HCT116 (cell line): ENCODE measurements around the gene USP33. TPM values are rescaled to one million over a fixed set of nuclear protein-coding genes. Genes with fewer than 3 reads are reported as not detected.

Source experiments
- ATAC-seq: fragments of 200-7000 bp; cut with Tn5 transposase; 2 replicates; pipeline ENCODE4 v1.9.1; 2020; ENCODE audit warnings: mild to moderate bottlenecking, moderate library complexity
- BruUV-seq: library from RNA; stranded (reverse); fragments of 400-500 nt; replicated peaks from 2 replicates; lab custom pipeline; 2021; lab: Mats Ljungman, UMichigan
- CTCF ChIA-PET: fragments of 300-600 bp; sonication (Branson Sonifier 250); formaldehyde crosslinking; loops from one replicate; lab custom pipeline; 2021; ENCODE audit warnings: antibody characterized with exemption; lab: Charles Lee
- POLR2A ChIA-PET: fragments of 300-600, 350-600 bp; sonication (Branson Sonifier 250); formaldehyde crosslinking; loops from one replicate; lab custom pipeline; 2021; ENCODE audit warnings: antibody characterized with exemption; lab: Charles Lee
- RAD21 ChIA-PET, 2 experiments: fragments of 300-600 bp; sonication (Branson Sonifier 250); formaldehyde crosslinking; loops; one replicate each; lab custom pipeline; 2023; ENCODE audit warnings: low total read pairs in 2 of 2; ENCODE audit not compliant: uncharacterized antibody in 2 of 2, unreplicated experiment in 2 of 2, low non-redundant PET in 1 of 2; lab: Charles Lee
- DNase-seq: peaks from one replicate; pipeline ENCODE4 v3.0.0-alpha.2; 2010; ENCODE audit warnings: low read depth, low spot score
- H2AFZ ChIP-seq: fragments of 200-600 bp; shearing (Covaris generic), sonication (generic); 2 replicates; pipeline ENCODE4 v1.6.1; 2017; ENCODE audit warnings: low read depth, mixed run types, mixed read lengths, antibody characterized with exemption, low read length; ENCODE audit not compliant: poor library complexity, severe bottlenecking
- H3K27ac ChIP-seq: 2 replicates; pipeline ENCODE4 v1.5.1; 2012; ENCODE audit warnings: low read depth, low read length
- H3K27me3 ChIP-seq: fragments of 200-600 bp; sonication (generic); 2 replicates; pipeline ENCODE4 v1.6.1; 2016; ENCODE audit warnings: mixed run types, low read length, mixed read lengths; ENCODE audit not compliant: insufficient read depth
- H3K36me3 ChIP-seq, 2 experiments: fragments of 200-500 bp in 1 of 2; fragments of 200-600 bp in 1 of 2; sonication (Bioruptor generic) in 1 of 2; sonication (generic) in 1 of 2; 2 replicates each; pipeline versions ENCODE4 v1.5.1 to v1.6.1; 2014 to 2016; ENCODE audit warnings: low read length in 2 of 2, inconsistent platforms in 1 of 2, mixed read lengths in 1 of 2, mixed run types in 1 of 2; ENCODE audit not compliant: insufficient read depth in 2 of 2, control insufficient read depth in 1 of 2
- H3K4me1 ChIP-seq, 2 experiments: fragments of 200-600 bp in 1 of 2; sonication (generic) in 1 of 2; 2 replicates each; pipeline versions ENCODE4 v1.5.1 to v1.6.1; 2012 to 2017; ENCODE audit warnings: low read length in 2 of 2, inconsistent platforms in 1 of 2, mild to moderate bottlenecking in 1 of 2, mixed read lengths in 1 of 2, mixed run types in 1 of 2, moderate library complexity in 1 of 2; ENCODE audit not compliant: insufficient read depth in 2 of 2, control insufficient read depth in 1 of 2
- H3K4me2 ChIP-seq: fragments of 200-600 bp; sonication (generic); 2 replicates; pipeline ENCODE4 v1.6.1; 2017; ENCODE audit warnings: mixed run types, low read length, mixed read lengths
- H3K4me3 ChIP-seq, 2 experiments: fragments of 200-600 bp in 1 of 2; sonication (generic) in 1 of 2; replicated peaks in 1 of 2; 2 replicates each; pipeline ENCODE4 v1.5.1; 2011 to 2016; ENCODE audit warnings: low read length in 2 of 2, control low read depth in 1 of 2, low read depth in 1 of 2, mild to moderate bottlenecking in 1 of 2, mixed read lengths in 1 of 2, mixed run types in 1 of 2
- H3K79me2 ChIP-seq: fragments of 200-600 bp; sonication (generic); 2 replicates; pipeline ENCODE4 v1.6.1; 2017; ENCODE audit warnings: mild to moderate bottlenecking, mixed run types, low read length, moderate library complexity, mixed read lengths; ENCODE audit not compliant: insufficient read depth
- H3K9ac ChIP-seq: fragments of 200-600 bp; sonication (generic); 2 replicates; pipeline ENCODE4 v1.6.1; 2016; ENCODE audit warnings: low read length, mixed read lengths
- H3K9me2 ChIP-seq: fragments of 200-600 bp; sonication (generic), shearing (Covaris generic); 2 replicates; pipeline ENCODE4 v1.6.1; 2017; ENCODE audit warnings: mixed run types, mild to moderate bottlenecking, moderate library complexity; ENCODE audit not compliant: insufficient read depth
- H3K9me3 ChIP-seq, 2 experiments: fragments of 200-500 bp in 1 of 2; fragments of 200-600 bp in 1 of 2; sonication (Bioruptor generic) in 1 of 2; sonication (generic) in 1 of 2; 2 replicates each; pipeline ENCODE4 v1.6.1; 2014 to 2017; ENCODE audit warnings: low read length in 2 of 2, mixed read lengths in 2 of 2, inconsistent platforms in 1 of 2, low read depth in 1 of 2, mild to moderate bottlenecking in 1 of 2, mixed run types in 1 of 2, moderate library complexity in 1 of 2; ENCODE audit not compliant: control insufficient read depth in 1 of 2, insufficient read depth in 1 of 2
- H4K20me1 ChIP-seq: fragments of 200-600 bp; sonication (generic), shearing (Covaris generic); 2 replicates; pipeline ENCODE4 v1.6.1; 2017; ENCODE audit warnings: mixed run types, mild to moderate bottlenecking, moderate library complexity; ENCODE audit not compliant: insufficient read depth
- CBX3 ChIP-seq: IDR thresholded peaks from 2 replicates; pipeline ENCODE4 v1.6.1; 2012; ENCODE audit warnings: low read depth
- EZH2 ChIP-seq: fragments of 200-600 bp; sonication (generic); IDR thresholded peaks from 2 replicates; pipeline ENCODE4 v1.6.1; 2017; ENCODE audit warnings: antibody characterized with exemption, mixed run types
- JUND ChIP-seq: IDR thresholded peaks from 2 replicates; pipeline ENCODE4 v1.6.1; 2012
- POLR2A ChIP-seq: IDR thresholded peaks from 2 replicates; pipeline ENCODE4 v1.7.0; 2011; ENCODE audit warnings: borderline replicate concordance; ENCODE audit not compliant: insufficient read depth, insufficient read length; ENCODE audit errors: extremely low read depth
- POLR2AphosphoS5 ChIP-seq: IDR thresholded peaks from 2 replicates; pipeline ENCODE4 v1.6.1; 2011; ENCODE audit warnings: mild to moderate bottlenecking, low read depth, low read length, moderate library complexity
- RAD21 ChIP-seq: IDR thresholded peaks from 2 replicates; pipeline ENCODE4 v1.6.1; 2012; ENCODE audit warnings: low read depth, mild to moderate bottlenecking
- SP1 ChIP-seq: IDR thresholded peaks from 2 replicates; pipeline ENCODE4 v1.6.1; 2012; ENCODE audit warnings: low read depth
- intact Hi-C: fragments of 100-400 bp; cut with micrococcal nuclease; formaldehyde crosslinking; loops from 2 replicates; pipeline ENCODE4 v1.10.0; 2022
- total RNA-seq: library from RNA; stranded (reverse); gene quantifications from one replicate; pipeline ENCODE4 v1.2.1, GENCODE V29; 2021; ENCODE audit not compliant: unreplicated experiment
- TF ChIP-seq, protein P1 (sequence below): IDR thresholded peaks from 2 replicates; pipeline ENCODE4 v1.6.1; 2012; ENCODE audit warnings: low read depth

The USP33 gene
- total RNA-seq, 1 experiment from 2014 or later, result 46.1 TPM

DNA sequence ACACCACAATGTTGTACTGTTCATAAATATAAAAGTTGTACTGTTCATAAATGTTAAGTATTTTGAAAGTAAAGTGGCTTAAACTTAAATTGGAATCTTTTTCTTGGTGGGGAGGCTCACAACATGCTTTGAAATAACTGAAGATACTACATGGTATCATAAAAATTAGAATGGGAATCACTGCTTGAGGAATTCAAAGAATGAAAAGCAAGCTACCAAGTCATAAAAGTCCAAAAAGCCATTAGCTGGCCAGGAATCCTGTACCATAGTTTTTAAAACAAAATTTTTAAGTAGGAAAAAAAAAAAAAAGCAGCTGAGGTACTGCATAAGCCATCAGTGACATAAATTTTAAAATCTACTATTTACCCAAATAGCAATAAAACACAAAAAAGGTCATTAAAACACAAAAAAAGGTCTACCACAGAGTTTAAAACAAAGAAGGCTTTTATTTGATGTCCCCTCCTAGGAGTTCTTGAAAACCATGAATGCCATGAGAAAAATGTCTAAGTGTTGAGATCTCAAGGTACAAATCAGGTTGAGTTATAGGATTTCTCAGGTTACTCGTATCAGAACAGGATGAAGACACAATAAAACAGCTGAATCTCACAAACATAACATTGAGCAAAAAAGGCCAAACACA is 85.8 kb downstream of the USP33 start:
- H3K27ac ChIP-seq, result no peak overlapping the region
- CTCF ChIA-PET, result no interaction called here
- no peak overlapping the region for H3K4me2 ChIP-seq
- RAD21 ChIA-PET, result no interaction called here
- POLR2A ChIA-PET, result no interaction called here
- H3K9me2 ChIP-seq, result no peaks in the 10 kb centered on the region
- no peaks in the 10 kb centered on the region for H3K27me3 ChIP-seq
- intact Hi-C loops, result no loop called here
- DNase-seq (no peak), ATAC-seq (no peak)
- H3K9ac ChIP-seq, result no peak overlapping the region
- H3K36me3 ChIP-seq, result no peaks in the 10 kb centered on the region; a peak in 1 of 4 replicates
- no peak for TF ChIP-seq JUND
- no peak for TF ChIP-seq RAD21
- TF ChIP-seq POLR2AphosphoS5, result no peak
- TF ChIP-seq SP1, result no peak
- TF ChIP-seq, protein P1, sequence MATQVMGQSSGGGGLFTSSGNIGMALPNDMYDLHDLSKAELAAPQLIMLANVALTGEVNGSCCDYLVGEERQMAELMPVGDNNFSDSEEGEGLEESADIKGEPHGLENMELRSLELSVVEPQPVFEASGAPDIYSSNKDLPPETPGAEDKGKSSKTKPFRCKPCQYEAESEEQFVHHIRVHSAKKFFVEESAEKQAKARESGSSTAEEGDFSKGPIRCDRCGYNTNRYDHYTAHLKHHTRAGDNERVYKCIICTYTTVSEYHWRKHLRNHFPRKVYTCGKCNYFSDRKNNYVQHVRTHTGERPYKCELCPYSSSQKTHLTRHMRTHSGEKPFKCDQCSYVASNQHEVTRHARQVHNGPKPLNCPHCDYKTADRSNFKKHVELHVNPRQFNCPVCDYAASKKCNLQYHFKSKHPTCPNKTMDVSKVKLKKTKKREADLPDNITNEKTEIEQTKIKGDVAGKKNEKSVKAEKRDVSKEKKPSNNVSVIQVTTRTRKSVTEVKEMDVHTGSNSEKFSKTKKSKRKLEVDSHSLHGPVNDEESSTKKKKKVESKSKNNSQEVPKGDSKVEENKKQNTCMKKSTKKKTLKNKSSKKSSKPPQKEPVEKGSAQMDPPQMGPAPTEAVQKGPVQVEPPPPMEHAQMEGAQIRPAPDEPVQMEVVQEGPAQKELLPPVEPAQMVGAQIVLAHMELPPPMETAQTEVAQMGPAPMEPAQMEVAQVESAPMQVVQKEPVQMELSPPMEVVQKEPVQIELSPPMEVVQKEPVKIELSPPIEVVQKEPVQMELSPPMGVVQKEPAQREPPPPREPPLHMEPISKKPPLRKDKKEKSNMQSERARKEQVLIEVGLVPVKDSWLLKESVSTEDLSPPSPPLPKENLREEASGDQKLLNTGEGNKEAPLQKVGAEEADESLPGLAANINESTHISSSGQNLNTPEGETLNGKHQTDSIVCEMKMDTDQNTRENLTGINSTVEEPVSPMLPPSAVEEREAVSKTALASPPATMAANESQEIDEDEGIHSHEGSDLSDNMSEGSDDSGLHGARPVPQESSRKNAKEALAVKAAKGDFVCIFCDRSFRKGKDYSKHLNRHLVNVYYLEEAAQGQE, result no peak
- no peak for TF ChIP-seq POLR2A
- no peak for TF ChIP-seq EZH2
- TF ChIP-seq CBX3, result no peak
- H4K20me1 ChIP-seq, result peaks cover 35% of the 10 kb centered on the region; the same call in 1 of the 2 replicates
- H3K4me1 ChIP-seq, result no peaks in the 10 kb centered on the region
- no TSS peak for BruUV-seq
- no peak overlapping the region for H3K4me3 ChIP-seq
- no peaks in the 10 kb centered on the region for H3K9me3 ChIP-seq
- H3K79me2 ChIP-seq, result peaks cover 100% of the 10 kb centered on the region
- no peak overlapping the region for H2AFZ ChIP-seq
